GM12878 (cell line): ENCODE results near the gene ENOX1. TPM values are rescaled to one million over a fixed set of nuclear protein-coding genes. Genes with fewer than 3 reads are reported as not detected.

Experiments used
- ATAC-seq: fragments of 200-7000 bp; cut with Tn5 transposase; 3 replicates; pipeline ENCODE4 v1.9.1; 2020; ENCODE audit warnings: mild to moderate bottlenecking, moderate library complexity
- BruUV-seq: library from RNA; stranded (reverse); fragments of 400-500 nt; replicated peaks from 2 replicates; lab custom pipeline; 2021; lab: Mats Ljungman, UMichigan
- CTCF ChIA-PET: fragments of 300-600 bp; sonication (Branson Sonifier 250); formaldehyde crosslinking; extraction: SDS; loops from one replicate; lab custom pipeline; 2021; ENCODE audit warnings: inconsistent platforms; lab: Yijun Ruan, JAX
- POLR2A ChIA-PET: fragments of 350-600 bp; formaldehyde crosslinking; extraction: SDS; loops from one replicate; lab custom pipeline; 2021; ENCODE audit warnings: inconsistent platforms; lab: Charles Lee
- RAD21 ChIA-PET: fragments of 300-600 bp; sonication (Branson Sonifier 250); formaldehyde crosslinking; loops from one replicate; lab custom pipeline; 2023; ENCODE audit warnings: antibody characterized with exemption; ENCODE audit not compliant: unreplicated experiment; lab: Charles Lee
- SMC1A ChIA-PET: fragments of 300-600 bp; sonication (Branson Sonifier 250); formaldehyde crosslinking; loops from one replicate; lab custom pipeline; 2023; ENCODE audit not compliant: unreplicated experiment, uncharacterized antibody; lab: Charles Lee
- DNase-seq: peaks from one replicate; pipeline ENCODE4 v3.0.0-alpha.2; 2011; ENCODE audit warnings: low read depth, low spot score
- FAIRE-seq: peaks from 3 replicates; lab custom pipeline; 2011; peaks lifted over from hg19 to GRCh38; lab: Jason Lieb, UNC
- H2AFZ ChIP-seq: 2 replicates; pipeline ENCODE4 v1.6.0; 2011; ENCODE audit warnings: low read depth, low read length, control low read depth; ENCODE audit not compliant: control insufficient read depth
- H3K27ac ChIP-seq: 2 replicates; pipeline ENCODE4 v1.5.1; 2011; ENCODE audit warnings: control low read depth; ENCODE audit not compliant: control insufficient read depth, insufficient read depth
- H3K27me3 ChIP-seq, 2 experiments: replicated peaks in 1 of 2; 2 replicates each; pipeline versions ENCODE4 v1.6.0 to v1.6.1; 2011; ENCODE audit warnings: low read length in 1 of 2; ENCODE audit not compliant: control insufficient read depth in 2 of 2, insufficient read depth in 2 of 2
- H3K36me3 ChIP-seq, 2 experiments: 2 replicates each; pipeline ENCODE4 v1.5.1; 2011; ENCODE audit warnings: low read length in 1 of 2; ENCODE audit not compliant: control insufficient read depth in 2 of 2, insufficient read depth in 2 of 2
- H3K4me1 ChIP-seq: 2 replicates; pipeline ENCODE4 v1.6.1; 2011; ENCODE audit warnings: mild to moderate bottlenecking, low read length, moderate library complexity, mixed read lengths; ENCODE audit not compliant: control insufficient read depth, insufficient read depth
- H3K4me2 ChIP-seq: 2 replicates; pipeline ENCODE4 v1.6.0; 2011; ENCODE audit warnings: control low read depth; ENCODE audit not compliant: control insufficient read depth, insufficient read depth
- H3K4me3 ChIP-seq: fragments of 200-600 bp; sonication (generic); 2 replicates; pipeline ENCODE4 v1.5.1; 2016
- H3K79me2 ChIP-seq: 2 replicates; pipeline ENCODE4 v1.6.0; 2011; ENCODE audit warnings: low read length; ENCODE audit not compliant: control insufficient read depth, insufficient read depth
- H3K9ac ChIP-seq: 2 replicates; pipeline ENCODE4 v1.8.0; 2011; ENCODE audit warnings: low read length, control low read depth, mixed read lengths; ENCODE audit not compliant: control insufficient read depth, insufficient read depth
- H3K9me3 ChIP-seq: replicated peaks from 3 replicates; pipeline ENCODE4 v1.5.1; 2011; ENCODE audit warnings: mild to moderate bottlenecking, low read length; ENCODE audit not compliant: control insufficient read depth, insufficient read depth
- H4K20me1 ChIP-seq: 2 replicates; pipeline ENCODE4 v1.6.0; 2011; ENCODE audit not compliant: control insufficient read depth, insufficient read depth
- ATF7 ChIP-seq: fragments of 450-650 bp; IDR thresholded peaks from 2 replicates; pipeline ENCODE4 v1.6.1; 2016; ENCODE audit warnings: low read depth, mild to moderate bottlenecking
- CHD2 ChIP-seq: IDR thresholded peaks from 2 replicates; pipeline ENCODE4 v1.6.1; 2011; ENCODE audit warnings: low read depth, low read length, improper control_type of control experiment, borderline replicate concordance
- ETV6 ChIP-seq, 2 experiments: fragments of 450-650 bp in 1 of 2; IDR thresholded peaks in 1 of 2; conservative IDR thresholded peaks in 1 of 2; 2 replicates each; pipeline ENCODE4 v1.6.1; 2014; ENCODE audit warnings: antibody characterized with exemption in 1 of 2, borderline replicate concordance in 1 of 2, low read depth in 1 of 2, mild to moderate bottlenecking in 1 of 2, moderate library complexity in 1 of 2
- EZH2 ChIP-seq: IDR thresholded peaks from 2 replicates; pipeline ENCODE4 v1.6.1; 2012; ENCODE audit warnings: low read depth, mild to moderate bottlenecking, control low read depth, inconsistent platforms, low read length, borderline replicate concordance; ENCODE audit not compliant: control insufficient read depth
- MLLT1 ChIP-seq: fragments of 450-650 bp; IDR thresholded peaks from 2 replicates; pipeline ENCODE4 v1.6.1; 2016; ENCODE audit warnings: mild to moderate bottlenecking
- PML ChIP-seq: IDR thresholded peaks from 2 replicates; pipeline ENCODE4 v1.6.1; 2012; ENCODE audit warnings: low read length, inconsistent platforms
- TAF1 ChIP-seq: IDR thresholded peaks from 2 replicates; pipeline ENCODE4 v1.6.1; 2011; ENCODE audit warnings: mild to moderate bottlenecking, low read depth, low read length, borderline replicate concordance
- ZBED1 ChIP-seq: IDR thresholded peaks from 2 replicates; pipeline ENCODE4 v1.6.1; 2016; ENCODE audit warnings: borderline replicate concordance
- ZBTB11 ChIP-seq: fragments of 450-650 bp; formaldehyde crosslinking; IDR thresholded peaks from 2 replicates; pipeline ENCODE4 v1.5.0; 2022; ENCODE audit warnings: mild to moderate bottlenecking, missing genetic modification characterization
- ZNF207 ChIP-seq: fragments of 450-650 bp; IDR thresholded peaks from 2 replicates; pipeline ENCODE4 v1.6.1; 2014; ENCODE audit warnings: antibody characterized with exemption, mild to moderate bottlenecking, borderline replicate concordance
- ZNF274 ChIP-seq: IDR thresholded peaks from one replicate; pipeline ENCODE4 v1.8.0; 2011; ENCODE audit not compliant: insufficient read length, insufficient read depth
- WGBS: methylation state at CpG from one replicate; pipeline ENCODE4 v1.1.6; 2016; ENCODE audit warnings: low lambda C conversion rate; ENCODE audit not compliant: insufficient replicate concordance, insufficient coverage; ENCODE audit errors: missing lambda C conversion rate; 5-methylcytosine and 5-hydroxymethylcytosine counted together
- in situ Hi-C: fragments of 300-500 bp; cut with MboI; formaldehyde crosslinking; loops from 9 replicates; pipeline ENCODE4 v1.14.3; 2018; ENCODE audit warnings: mixed read lengths
- intact Hi-C: fragments of 100-400 bp; cut with micrococcal nuclease; formaldehyde crosslinking; loops from one replicate; pipeline ENCODE4 v1.14.2; 2022; ENCODE audit not compliant: unreplicated experiment
- polyA plus RNA-seq, 11 experiments: library from polyadenylated mRNA; depleted of rRNA in 4 of 11; unstranded in 6 of 11; stranded (reverse) in 5 of 11; fragments of >200 nt; fragmentation: Nextera tagmentation in 4 of 11; fragmentation: Illumina TruSeq in 1 of 11; extraction: Ambion mirVana in 4 of 11; extraction: Trizol in 1 of 11; gene quantifications; 1 replicate in 1 of 11; 2 replicates in 10 of 11; pipeline versions ENCODE4 v1.2.1 to v1.2.3, GENCODE V29; 2011 to 2016; ENCODE audit warnings: inconsistent platforms in 2 of 11, missing spikeins in 2 of 11, low read depth in 1 of 11
- total RNA-seq, 4 experiments: library from RNA; depleted of rRNA in 3 of 4; stranded (reverse); fragments of >200 nt in 3 of 4; fragmentation: Illumina TruSeq in 1 of 4; extraction: Trizol in 1 of 4; gene quantifications; 2 replicates each; pipeline versions ENCODE4 v1.2.1 to v1.2.3, GENCODE V29; 2013 to 2021
- TF ChIP-seq, protein P1 (sequence below): fragments of 450-650 bp; IDR thresholded peaks from 2 replicates; pipeline ENCODE4 v1.6.1; 2017; ENCODE audit warnings: mild to moderate bottlenecking, moderate library complexity
- TF ChIP-seq, protein P2 (sequence below): fragments of 450-650 bp; IDR thresholded peaks from 2 replicates; pipeline ENCODE4 v1.6.1; 2018; ENCODE audit warnings: borderline replicate concordance, mild to moderate bottlenecking; ENCODE audit not compliant: partially characterized antibody

The ENOX1 gene
- total and polyA plus RNA-seq, 10 of the 15 experiments (the other 5 are each of a cell fraction or from before 2014, with no cell fraction given) = 0.11 to 0.26 (median 0.15) TPM

DNA sequence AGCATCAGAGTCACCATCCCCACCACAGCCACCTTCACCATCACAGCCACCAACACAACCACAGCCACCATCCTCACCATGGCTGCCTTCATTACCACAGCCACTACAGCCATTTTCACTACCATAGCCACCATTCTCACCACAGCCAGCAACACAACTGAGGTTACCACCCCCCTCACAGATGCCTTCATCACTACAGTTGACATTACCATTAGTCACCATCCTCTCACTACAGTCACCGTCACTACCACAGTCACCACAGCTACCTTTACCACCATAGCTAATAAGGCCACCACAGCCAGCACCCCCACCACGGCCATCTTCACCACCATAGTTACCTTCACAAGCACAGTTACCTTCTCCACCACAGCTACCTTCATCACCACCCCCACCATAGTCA is 493.8 kb downstream of the ENOX1 start:
- Histone ChIP-seq H3K27ac (no peak overlapping the region), H3K36me3 (no peaks in the 10 kb centered on the region), H3K4me1 (no peaks in the 10 kb centered on the region), H3K27me3 (no peaks in the 10 kb centered on the region; a peak in 2 of 4 replicates), H3K9me3 (no peaks in the 10 kb centered on the region), H2AFZ (no peak overlapping the region), H3K4me2 (no peak overlapping the region), H3K9ac (no peak overlapping the region), H4K20me1 (no peaks in the 10 kb centered on the region), H3K4me3 (no peak overlapping the region), H3K79me2 (no peaks in the 10 kb centered on the region)
- ATAC-seq (no peak), FAIRE-seq (no peak), DNase-seq (no peak)
- POLR2A ChIA-PET = no interaction called here
- in situ Hi-C loops = no loop called here
- intact Hi-C loops = no loop called here
- RAD21 ChIA-PET = no interaction called here
- 18% methylated on average over 2 of the region's 2 CpGs for WGBS
- no TSS peak for BruUV-seq
- CTCF ChIA-PET = no interaction called here
- SMC1A ChIA-PET = no interaction called here
- TF ChIP-seq ATF7 (no peak), MLLT1 (no peak), ZNF207 (no peak), ETV6 (conservative IDR thresholded peaks at IDR 0.05 in 1 of 2, IDR thresholded peaks at IDR 0.05 in 1 of 2; ENCODE audit: borderline replicate concordance in 1 of 2, low read depth in 1 of 2) (no peak), PML (no peak), ZNF274 (no peak), EZH2 (no peak), CHD2 (no peak), ZBTB11 (CRISPR knock-in tag) (no peak), TAF1 (no peak), ZBED1 (no peak)
- TF ChIP-seq, protein P1, sequence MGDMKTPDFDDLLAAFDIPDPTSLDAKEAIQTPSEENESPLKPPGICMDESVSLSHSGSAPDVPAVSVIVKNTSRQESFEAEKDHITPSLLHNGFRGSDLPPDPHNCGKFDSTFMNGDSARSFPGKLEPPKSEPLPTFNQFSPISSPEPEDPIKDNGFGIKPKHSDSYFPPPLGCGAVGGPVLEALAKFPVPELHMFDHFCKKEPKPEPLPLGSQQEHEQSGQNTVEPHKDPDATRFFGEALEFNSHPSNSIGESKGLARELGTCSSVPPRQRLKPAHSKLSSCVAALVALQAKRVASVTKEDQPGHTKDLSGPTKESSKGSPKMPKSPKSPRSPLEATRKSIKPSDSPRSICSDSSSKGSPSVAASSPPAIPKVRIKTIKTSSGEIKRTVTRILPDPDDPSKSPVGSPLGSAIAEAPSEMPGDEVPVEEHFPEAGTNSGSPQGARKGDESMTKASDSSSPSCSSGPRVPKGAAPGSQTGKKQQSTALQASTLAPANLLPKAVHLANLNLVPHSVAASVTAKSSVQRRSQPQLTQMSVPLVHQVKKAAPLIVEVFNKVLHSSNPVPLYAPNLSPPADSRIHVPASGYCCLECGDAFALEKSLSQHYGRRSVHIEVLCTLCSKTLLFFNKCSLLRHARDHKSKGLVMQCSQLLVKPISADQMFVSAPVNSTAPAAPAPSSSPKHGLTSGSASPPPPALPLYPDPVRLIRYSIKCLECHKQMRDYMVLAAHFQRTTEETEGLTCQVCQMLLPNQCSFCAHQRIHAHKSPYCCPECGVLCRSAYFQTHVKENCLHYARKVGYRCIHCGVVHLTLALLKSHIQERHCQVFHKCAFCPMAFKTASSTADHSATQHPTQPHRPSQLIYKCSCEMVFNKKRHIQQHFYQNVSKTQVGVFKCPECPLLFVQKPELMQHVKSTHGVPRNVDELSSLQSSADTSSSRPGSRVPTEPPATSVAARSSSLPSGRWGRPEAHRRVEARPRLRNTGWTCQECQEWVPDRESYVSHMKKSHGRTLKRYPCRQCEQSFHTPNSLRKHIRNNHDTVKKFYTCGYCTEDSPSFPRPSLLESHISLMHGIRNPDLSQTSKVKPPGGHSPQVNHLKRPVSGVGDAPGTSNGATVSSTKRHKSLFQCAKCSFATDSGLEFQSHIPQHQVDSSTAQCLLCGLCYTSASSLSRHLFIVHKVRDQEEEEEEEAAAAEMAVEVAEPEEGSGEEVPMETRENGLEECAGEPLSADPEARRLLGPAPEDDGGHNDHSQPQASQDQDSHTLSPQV = no peak
- TF ChIP-seq, protein P2, sequence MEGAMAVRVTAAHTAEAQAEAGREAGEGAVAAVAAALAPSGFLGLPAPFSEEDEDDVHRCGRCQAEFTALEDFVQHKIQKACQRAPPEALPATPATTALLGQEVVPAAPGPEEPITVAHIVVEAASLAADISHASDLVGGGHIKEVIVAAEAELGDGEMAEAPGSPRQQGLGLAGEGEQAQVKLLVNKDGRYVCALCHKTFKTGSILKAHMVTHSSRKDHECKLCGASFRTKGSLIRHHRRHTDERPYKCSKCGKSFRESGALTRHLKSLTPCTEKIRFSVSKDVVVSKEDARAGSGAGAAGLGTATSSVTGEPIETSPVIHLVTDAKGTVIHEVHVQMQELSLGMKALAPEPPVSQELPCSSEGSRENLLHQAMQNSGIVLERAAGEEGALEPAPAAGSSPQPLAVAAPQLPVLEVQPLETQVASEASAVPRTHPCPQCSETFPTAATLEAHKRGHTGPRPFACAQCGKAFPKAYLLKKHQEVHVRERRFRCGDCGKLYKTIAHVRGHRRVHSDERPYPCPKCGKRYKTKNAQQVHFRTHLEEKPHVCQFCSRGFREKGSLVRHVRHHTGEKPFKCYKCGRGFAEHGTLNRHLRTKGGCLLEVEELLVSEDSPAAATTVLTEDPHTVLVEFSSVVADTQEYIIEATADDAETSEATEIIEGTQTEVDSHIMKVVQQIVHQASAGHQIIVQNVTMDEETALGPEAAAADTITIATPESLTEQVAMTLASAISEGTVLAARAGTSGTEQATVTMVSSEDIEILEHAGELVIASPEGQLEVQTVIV = no peak
